Measurements from ENCODE around the gene NCKAP1. TPM values are rescaled to one million over a fixed set of nuclear protein-coding genes. Genes with fewer than 3 reads are reported as not detected.

Gene NCKAP1
- total RNA-seq, 1 experiment from 2014 or later = 76.2 TPM

DNA sequence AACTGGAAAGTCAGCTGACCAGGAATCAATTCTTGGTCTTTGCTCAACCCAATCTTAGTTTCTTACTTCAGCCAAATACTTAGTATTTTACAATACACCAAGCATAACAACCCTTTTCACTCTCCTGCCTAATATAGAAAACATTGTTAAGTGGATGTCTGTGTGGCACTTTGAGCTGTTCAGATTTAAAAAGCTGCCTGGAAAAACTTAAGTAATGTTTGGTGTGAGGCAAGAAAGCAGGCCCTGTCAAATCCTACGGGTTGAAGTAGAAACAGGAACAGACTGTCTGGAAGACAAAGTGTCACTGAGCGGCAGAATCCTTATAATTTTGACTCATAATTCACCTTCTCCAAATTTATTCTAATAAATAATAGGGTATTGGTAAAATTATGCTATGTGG is 134.7 kb downstream of the NCKAP1 start:
- Histone ChIP-seq H3K79me2 (ENCODE audit: low read length) (no peaks in the 10 kb centered on the region), H4K20me1 (ENCODE audit: low read length) (no peaks in the 10 kb centered on the region), H3K9me2 (replicated peaks; ENCODE audit: low read length) (no peaks in the 10 kb centered on the region), H3K27ac (ENCODE audit: low read length) (no peak overlapping the region), H3K4me3 (ENCODE audit: low read length) (no peak overlapping the region), H3K36me3 (ENCODE audit: low read depth, low read length) (no peaks in the 10 kb centered on the region), H2AFZ (ENCODE audit: low read length) (no peak overlapping the region), H3K4me1 (ENCODE audit: insufficient read depth, low read length) (no peaks in the 10 kb centered on the region), H3K4me2 (ENCODE audit: low read length) (no peak overlapping the region), H3K9me3 (ENCODE audit: low read length) (no peaks in the 10 kb centered on the region), H3K27me3 (ENCODE audit: low read length) (no peaks in the 10 kb centered on the region), H3K9ac (ENCODE audit: low read length) (no peak overlapping the region), H3F3A (ENCODE audit: low read length, unreplicated experiment) (no peaks in the 10 kb centered on the region)
- ATAC-seq = no peak
- POLR2A ChIA-PET (ENCODE audit: unreplicated experiment) = no interaction called here
- intact Hi-C loops (cut with micrococcal nuclease) = no loop called here
- no peak for DNase-seq
- TF ChIP-seq EZH2 (IDR thresholded peaks at IDR 0.05; ENCODE audit: low read length, unreplicated experiment) (no peak), EZH2phosphoT487 (IDR thresholded peaks at IDR 0.05; ENCODE audit: borderline replicate concordance, low read length) (no peak)
- TF ChIP-seq, protein P1, sequence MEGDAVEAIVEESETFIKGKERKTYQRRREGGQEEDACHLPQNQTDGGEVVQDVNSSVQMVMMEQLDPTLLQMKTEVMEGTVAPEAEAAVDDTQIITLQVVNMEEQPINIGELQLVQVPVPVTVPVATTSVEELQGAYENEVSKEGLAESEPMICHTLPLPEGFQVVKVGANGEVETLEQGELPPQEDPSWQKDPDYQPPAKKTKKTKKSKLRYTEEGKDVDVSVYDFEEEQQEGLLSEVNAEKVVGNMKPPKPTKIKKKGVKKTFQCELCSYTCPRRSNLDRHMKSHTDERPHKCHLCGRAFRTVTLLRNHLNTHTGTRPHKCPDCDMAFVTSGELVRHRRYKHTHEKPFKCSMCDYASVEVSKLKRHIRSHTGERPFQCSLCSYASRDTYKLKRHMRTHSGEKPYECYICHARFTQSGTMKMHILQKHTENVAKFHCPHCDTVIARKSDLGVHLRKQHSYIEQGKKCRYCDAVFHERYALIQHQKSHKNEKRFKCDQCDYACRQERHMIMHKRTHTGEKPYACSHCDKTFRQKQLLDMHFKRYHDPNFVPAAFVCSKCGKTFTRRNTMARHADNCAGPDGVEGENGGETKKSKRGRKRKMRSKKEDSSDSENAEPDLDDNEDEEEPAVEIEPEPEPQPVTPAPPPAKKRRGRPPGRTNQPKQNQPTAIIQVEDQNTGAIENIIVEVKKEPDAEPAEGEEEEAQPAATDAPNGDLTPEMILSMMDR (conservative IDR thresholded peaks at IDR 0.05; ENCODE audit: low read depth, low read length) = no peak
- no TSS peak for BruUV-seq (replicated peaks)
- CTCF ChIA-PET = no interaction called here

DNA sequence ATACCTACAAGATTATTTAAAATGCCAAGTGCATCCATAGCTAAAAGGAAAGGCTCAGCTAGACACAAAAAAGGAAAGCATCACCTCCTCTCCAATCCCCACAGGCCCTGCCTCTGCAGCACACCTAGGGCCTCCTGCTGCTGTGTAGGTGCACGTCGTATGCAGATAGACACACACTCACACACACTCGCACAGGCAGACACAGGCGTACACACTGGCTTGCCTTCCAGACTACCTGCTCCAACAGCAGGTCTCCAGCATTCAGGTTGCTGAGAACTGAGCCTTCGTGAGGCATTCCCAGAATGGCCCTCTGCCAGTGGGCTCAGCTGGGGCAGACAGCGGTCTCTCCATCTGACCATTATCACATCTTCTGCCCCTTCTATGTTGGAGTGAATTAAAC is 136.5 kb downstream of the NCKAP1 start:
- no peaks in the 10 kb centered on the region for H3K9me2 ChIP-seq (replicated peaks; ENCODE audit: low read length)
- H3K4me2 ChIP-seq (ENCODE audit: low read length) = no peak overlapping the region
- intact Hi-C loops (cut with micrococcal nuclease) = no loop called here
- no peak for TF ChIP-seq EZH2phosphoT487 (IDR thresholded peaks at IDR 0.05; ENCODE audit: borderline replicate concordance, low read length)
- TF ChIP-seq, protein P1 (conservative IDR thresholded peaks at IDR 0.05; ENCODE audit: low read depth, low read length) = no peak
- no peak for TF ChIP-seq EZH2 (IDR thresholded peaks at IDR 0.05; ENCODE audit: low read length, unreplicated experiment)
- ChIA-PET CTCF (no interaction called here), POLR2A (ENCODE audit: unreplicated experiment) (no interaction called here)
- H3K36me3 ChIP-seq (ENCODE audit: low read depth, low read length) = no peaks in the 10 kb centered on the region
- H2AFZ ChIP-seq (ENCODE audit: low read length) = no peak overlapping the region
- no peak overlapping the region for H3K4me3 ChIP-seq (ENCODE audit: low read length)
- no peaks in the 10 kb centered on the region for H4K20me1 ChIP-seq (ENCODE audit: low read length)
- no peak for DNase-seq
- H3K9ac ChIP-seq (ENCODE audit: low read length) = no peak overlapping the region
- no peaks in the 10 kb centered on the region for H3K27me3 ChIP-seq (ENCODE audit: low read length)
- H3K27ac ChIP-seq (ENCODE audit: low read length) = no peak overlapping the region
- BruUV-seq (replicated peaks) = no TSS peak
- H3K9me3 ChIP-seq (ENCODE audit: low read length) = no peaks in the 10 kb centered on the region
- H3F3A ChIP-seq (ENCODE audit: low read length, unreplicated experiment) = no peaks in the 10 kb centered on the region
- ATAC-seq = no peak
- H3K4me1 ChIP-seq (ENCODE audit: insufficient read depth, low read length) = no peaks in the 10 kb centered on the region
- no peaks in the 10 kb centered on the region for H3K79me2 ChIP-seq (ENCODE audit: low read length)

DNA sequence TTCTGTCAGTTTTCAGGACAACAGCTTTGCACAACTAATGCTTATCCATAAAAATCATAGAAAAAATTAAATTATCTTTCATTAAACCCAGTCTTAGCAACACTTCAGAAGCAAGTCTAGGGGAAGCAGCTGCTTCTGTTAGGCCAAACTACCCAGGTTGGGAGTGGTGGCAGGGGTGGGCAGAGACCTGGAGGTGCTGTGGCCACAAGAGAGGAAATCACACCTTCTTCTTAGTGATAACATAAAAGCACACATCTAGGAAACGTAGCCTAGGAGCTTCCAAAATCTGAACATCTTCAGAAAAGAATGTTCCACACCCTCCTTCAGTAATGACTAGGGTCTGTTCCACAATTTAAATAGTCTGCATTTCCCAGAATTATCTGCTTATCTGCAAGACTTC is 139.5 kb downstream of the NCKAP1 start:
- no peaks in the 10 kb centered on the region for H4K20me1 ChIP-seq (ENCODE audit: low read length)
- H3K4me1 ChIP-seq (ENCODE audit: insufficient read depth, low read length) = no peaks in the 10 kb centered on the region
- H2AFZ ChIP-seq (ENCODE audit: low read length) = no peak overlapping the region
- H3K27me3 ChIP-seq (ENCODE audit: low read length) = no peaks in the 10 kb centered on the region
- no peaks in the 10 kb centered on the region for H3K9me2 ChIP-seq (replicated peaks; ENCODE audit: low read length)
- DNase-seq (no peak), ATAC-seq (no peak)
- H3F3A ChIP-seq (ENCODE audit: low read length, unreplicated experiment) = no peaks in the 10 kb centered on the region
- H3K9ac ChIP-seq (ENCODE audit: low read length) = no peak overlapping the region
- no peak overlapping the region for H3K27ac ChIP-seq (ENCODE audit: low read length)
- ChIA-PET CTCF (no interaction called here), POLR2A (ENCODE audit: unreplicated experiment) (no interaction called here)
- no peaks in the 10 kb centered on the region for H3K79me2 ChIP-seq (ENCODE audit: low read length)
- H3K4me3 ChIP-seq (ENCODE audit: low read length) = no peak overlapping the region
- H3K9me3 ChIP-seq (ENCODE audit: low read length) = no peaks in the 10 kb centered on the region
- BruUV-seq (replicated peaks) = no TSS peak
- no peak overlapping the region for H3K4me2 ChIP-seq (ENCODE audit: low read length)
- H3K36me3 ChIP-seq (ENCODE audit: low read depth, low read length) = no peaks in the 10 kb centered on the region
- intact Hi-C loops (cut with micrococcal nuclease) = no loop called here
- TF ChIP-seq EZH2phosphoT487 (IDR thresholded peaks at IDR 0.05; ENCODE audit: borderline replicate concordance, low read length) = no peak
- no peak for TF ChIP-seq EZH2 (IDR thresholded peaks at IDR 0.05; ENCODE audit: low read length, unreplicated experiment)
- TF ChIP-seq, protein P1 (conservative IDR thresholded peaks at IDR 0.05; ENCODE audit: low read depth, low read length) = no peak
